ENCODE data around the gene SMAD3. TPM values are rescaled to one million over a fixed set of nuclear protein-coding genes. Genes with fewer than 3 reads are reported as not detected.

Gene SMAD3
- total RNA-seq, 3 donors from 2014 or later: 38.5 to 76.3 (median 44.9) TPM

DNA sequence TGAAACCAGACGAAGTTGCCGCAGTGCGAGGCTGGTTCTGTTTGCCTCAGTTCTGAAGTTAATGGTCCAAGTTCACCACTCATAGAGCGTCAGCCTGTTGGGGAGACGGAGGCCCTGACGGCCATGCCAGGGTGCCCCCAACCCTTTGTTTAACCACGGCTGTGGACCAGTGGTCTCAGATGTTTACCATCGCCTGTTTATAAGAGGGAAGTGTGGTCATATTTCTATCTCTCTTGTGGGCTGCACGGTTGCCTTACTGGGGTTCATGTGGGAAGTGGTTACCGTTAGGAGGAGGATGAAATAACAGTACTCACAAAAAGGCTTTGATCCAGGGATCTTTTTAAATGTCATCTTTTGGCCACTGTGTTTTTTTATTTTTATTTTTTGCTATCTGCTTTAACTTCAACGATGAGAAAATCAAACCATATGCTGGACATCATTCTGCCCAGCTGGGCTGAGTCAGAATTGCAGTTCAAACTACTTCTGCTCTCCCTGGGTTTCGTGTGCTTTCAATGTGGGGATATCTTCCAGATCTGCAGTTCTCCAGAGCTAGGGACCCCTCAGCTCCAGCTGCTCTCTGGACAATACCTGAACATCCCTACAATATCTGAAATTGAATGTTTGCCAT, 17.8 kb downstream of the SMAD3 start:
- H3K4me1 ChIP-seq (ENCODE audit: low read depth): peaks cover 76% of the 10 kb centered on the region
- no peaks in the 10 kb centered on the region for H3K36me3 ChIP-seq (ENCODE audit: low read depth)
- intact Hi-C loops (cut with DNase I, micrococcal nuclease): no loop called here
- no peaks in the 10 kb centered on the region for H3K9me3 ChIP-seq
- H3K4me3 ChIP-seq: no peak overlapping the region
- no peak for ATAC-seq
- TF ChIP-seq, protein P1, sequence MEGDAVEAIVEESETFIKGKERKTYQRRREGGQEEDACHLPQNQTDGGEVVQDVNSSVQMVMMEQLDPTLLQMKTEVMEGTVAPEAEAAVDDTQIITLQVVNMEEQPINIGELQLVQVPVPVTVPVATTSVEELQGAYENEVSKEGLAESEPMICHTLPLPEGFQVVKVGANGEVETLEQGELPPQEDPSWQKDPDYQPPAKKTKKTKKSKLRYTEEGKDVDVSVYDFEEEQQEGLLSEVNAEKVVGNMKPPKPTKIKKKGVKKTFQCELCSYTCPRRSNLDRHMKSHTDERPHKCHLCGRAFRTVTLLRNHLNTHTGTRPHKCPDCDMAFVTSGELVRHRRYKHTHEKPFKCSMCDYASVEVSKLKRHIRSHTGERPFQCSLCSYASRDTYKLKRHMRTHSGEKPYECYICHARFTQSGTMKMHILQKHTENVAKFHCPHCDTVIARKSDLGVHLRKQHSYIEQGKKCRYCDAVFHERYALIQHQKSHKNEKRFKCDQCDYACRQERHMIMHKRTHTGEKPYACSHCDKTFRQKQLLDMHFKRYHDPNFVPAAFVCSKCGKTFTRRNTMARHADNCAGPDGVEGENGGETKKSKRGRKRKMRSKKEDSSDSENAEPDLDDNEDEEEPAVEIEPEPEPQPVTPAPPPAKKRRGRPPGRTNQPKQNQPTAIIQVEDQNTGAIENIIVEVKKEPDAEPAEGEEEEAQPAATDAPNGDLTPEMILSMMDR (IDR thresholded peaks at IDR 0.05): no peak
- no peak for DNase-seq

DNA sequence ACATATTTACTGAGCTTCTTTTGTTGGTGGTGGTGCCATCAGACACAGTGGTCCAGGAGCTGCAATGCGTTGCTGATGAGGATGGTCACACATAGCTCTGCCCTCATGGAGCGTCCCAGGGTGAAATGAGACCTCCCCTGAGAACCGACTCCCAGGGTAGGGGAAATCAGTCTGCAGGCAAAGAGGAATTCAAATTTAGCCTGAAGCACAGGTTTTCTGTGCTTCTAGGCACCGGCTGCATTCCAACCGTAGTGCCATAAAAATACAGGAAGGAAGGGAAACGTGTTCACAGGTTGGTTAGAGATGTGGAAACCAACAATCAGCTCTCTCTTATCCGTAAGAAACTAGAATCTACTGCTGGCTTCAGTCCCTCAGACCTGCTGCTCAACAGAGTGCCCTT, 19.2 kb downstream of the SMAD3 start:
- no peak for DNase-seq
- Histone ChIP-seq H3K36me3 (ENCODE audit: low read depth) (no peaks in the 10 kb centered on the region), H3K4me1 (ENCODE audit: low read depth) (peaks cover 69% of the 10 kb centered on the region), H3K4me3 (no peak overlapping the region), H3K9me3 (no peaks in the 10 kb centered on the region)
- intact Hi-C loops (cut with DNase I, micrococcal nuclease): no loop called here
- TF ChIP-seq, protein P1 (IDR thresholded peaks at IDR 0.05): no peak
- no peak for ATAC-seq

DNA sequence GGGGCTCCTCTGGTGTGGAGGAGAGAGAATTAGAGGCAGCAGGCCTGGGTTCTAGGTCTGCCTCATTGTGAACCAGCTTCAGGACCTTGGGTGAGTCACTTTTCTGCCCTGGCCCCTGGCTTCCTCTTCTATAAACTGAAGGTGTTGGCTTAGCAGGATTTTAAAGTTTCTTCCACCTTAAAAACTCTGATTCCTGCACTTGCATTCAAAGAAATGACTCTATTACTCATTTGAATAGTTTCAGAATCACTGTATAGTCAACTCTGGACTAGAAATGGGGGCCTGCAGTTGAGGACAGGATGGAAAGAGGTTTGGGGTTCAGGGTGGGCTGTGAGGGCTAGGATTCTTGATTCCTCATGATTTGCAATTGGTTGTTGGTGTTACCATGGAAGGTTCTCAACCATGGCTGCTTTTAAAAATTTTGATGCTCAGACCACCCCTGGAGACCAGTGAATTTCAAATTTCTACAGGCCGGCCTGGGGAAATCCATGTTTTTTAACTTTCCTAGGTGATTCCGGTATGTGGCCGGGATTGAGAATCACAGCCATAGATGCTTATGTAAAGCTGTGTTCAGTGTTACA, 19.9 kb downstream of the SMAD3 start:
- Histone ChIP-seq H3K9me3 (no peaks in the 10 kb centered on the region), H3K36me3 (ENCODE audit: low read depth) (no peaks in the 10 kb centered on the region), H3K4me3 (no peak overlapping the region), H3K4me1 (ENCODE audit: low read depth) (peaks cover 69% of the 10 kb centered on the region)
- DNase-seq (no peak), ATAC-seq (no peak)
- intact Hi-C loops (cut with DNase I, micrococcal nuclease): no loop called here
- TF ChIP-seq, protein P1 (IDR thresholded peaks at IDR 0.05): no peak

DNA sequence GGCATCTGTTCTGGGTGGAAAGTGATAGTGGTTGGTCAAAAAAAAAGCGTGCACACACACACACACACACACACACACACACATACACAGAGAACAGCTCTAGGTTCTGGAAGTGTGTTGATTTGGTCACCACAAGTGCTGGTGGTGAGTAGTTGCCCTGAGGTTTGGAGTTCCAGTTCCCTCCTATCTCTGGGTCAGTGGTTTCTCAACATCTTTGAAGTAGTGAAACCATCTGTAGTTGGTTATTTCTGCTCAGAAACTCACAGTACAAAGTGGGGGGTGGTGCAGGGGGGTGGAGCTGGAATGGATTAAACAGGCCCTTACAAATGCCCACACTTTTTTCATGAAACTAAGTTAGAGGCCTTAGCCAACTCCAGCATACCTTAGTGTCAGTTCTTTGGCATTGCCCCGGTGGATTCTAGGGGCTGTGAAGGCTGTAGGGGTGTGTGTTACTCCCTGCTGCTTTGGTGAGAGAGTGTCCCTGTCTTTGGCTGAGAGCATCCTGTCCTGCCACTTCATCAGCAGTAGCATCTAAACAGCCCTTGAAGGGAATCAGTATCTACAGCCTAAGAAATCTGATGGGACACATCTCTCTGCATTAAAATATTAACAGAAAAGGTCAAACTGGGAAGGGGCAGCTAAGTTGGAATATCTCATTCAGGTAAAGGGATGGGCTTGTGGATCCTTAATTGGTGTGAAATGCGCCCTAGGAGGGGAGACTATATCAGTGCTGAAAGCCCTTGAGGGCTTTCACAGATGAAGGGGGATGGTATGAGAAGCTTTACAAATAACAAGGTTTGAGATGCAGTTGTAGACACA, 20.6 kb downstream of the SMAD3 start:
- peak; percentile 46 for ATAC-seq
- intact Hi-C loops (cut with DNase I, micrococcal nuclease): no loop called here
- TF ChIP-seq, protein P1 (IDR thresholded peaks at IDR 0.05): no peak
- H3K36me3 ChIP-seq (ENCODE audit: low read depth): no peaks in the 10 kb centered on the region
- no peak overlapping the region for H3K4me3 ChIP-seq
- H3K4me1 ChIP-seq (ENCODE audit: low read depth): peaks cover 69% of the 10 kb centered on the region
- no peak for DNase-seq
- H3K9me3 ChIP-seq: no peaks in the 10 kb centered on the region

DNA sequence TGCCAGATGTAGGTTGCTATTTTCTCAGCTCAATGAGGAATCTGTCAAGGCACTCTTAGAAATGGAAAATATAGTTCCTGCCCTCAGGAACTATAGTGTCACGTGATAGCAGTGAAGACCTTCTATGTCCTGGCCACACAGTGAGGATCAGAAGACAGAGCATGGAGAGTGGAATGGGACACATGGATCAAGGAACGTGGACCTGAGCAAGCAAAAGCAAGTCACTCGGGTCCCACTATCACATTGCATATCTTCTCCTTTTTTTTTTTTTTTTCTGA, 21.2 kb downstream of the SMAD3 start:
- peaks cover 69% of the 10 kb centered on the region for H3K4me1 ChIP-seq (ENCODE audit: low read depth)
- DNase-seq (no peak), ATAC-seq (no peak)
- H3K4me3 ChIP-seq: no peak overlapping the region
- intact Hi-C loops (cut with DNase I, micrococcal nuclease): no loop called here
- H3K9me3 ChIP-seq: no peaks in the 10 kb centered on the region
- TF ChIP-seq, protein P1 (IDR thresholded peaks at IDR 0.05): no peak
- H3K36me3 ChIP-seq (ENCODE audit: low read depth): no peaks in the 10 kb centered on the region

Measured in mucosa of descending colon (tissue), 3 donors.